ENCODE data around the gene TRPC4AP.
"Not testable (repeated sequence)": the region's sequence is repeated elsewhere in the genome, so short reads cannot be mapped to it uniquely, and the experiment has no call there.

TRPC4AP gene

GRCh38 chr20:35080348-35080642 is 12.3 kb downstream of the TRPC4AP start:
- H3K9me3 ChIP-seq (ENCODE audit: control insufficient read depth, low read length); H3K4me3 ChIP-seq (ENCODE audit: insufficient read depth, low read depth, low read length, poor library complexity, severe bottlenecking); H3K4me1 ChIP-seq (ENCODE audit: control insufficient read depth, insufficient read depth, low read length, poor library complexity, severe bottlenecking); H3K27me3 ChIP-seq (replicated peaks; ENCODE audit: control insufficient read depth, insufficient read depth, low read length, poor library complexity, severe bottlenecking); H3K27ac ChIP-seq (ENCODE audit: insufficient read depth, low read length, poor library complexity, severe bottlenecking); DNase-seq: not testable (repeated sequence)
- peaks cover 12% of the 10 kb centered on the region for H3K36me3 ChIP-seq (ENCODE audit: control insufficient read depth, insufficient read depth, low read length)

DNA sequence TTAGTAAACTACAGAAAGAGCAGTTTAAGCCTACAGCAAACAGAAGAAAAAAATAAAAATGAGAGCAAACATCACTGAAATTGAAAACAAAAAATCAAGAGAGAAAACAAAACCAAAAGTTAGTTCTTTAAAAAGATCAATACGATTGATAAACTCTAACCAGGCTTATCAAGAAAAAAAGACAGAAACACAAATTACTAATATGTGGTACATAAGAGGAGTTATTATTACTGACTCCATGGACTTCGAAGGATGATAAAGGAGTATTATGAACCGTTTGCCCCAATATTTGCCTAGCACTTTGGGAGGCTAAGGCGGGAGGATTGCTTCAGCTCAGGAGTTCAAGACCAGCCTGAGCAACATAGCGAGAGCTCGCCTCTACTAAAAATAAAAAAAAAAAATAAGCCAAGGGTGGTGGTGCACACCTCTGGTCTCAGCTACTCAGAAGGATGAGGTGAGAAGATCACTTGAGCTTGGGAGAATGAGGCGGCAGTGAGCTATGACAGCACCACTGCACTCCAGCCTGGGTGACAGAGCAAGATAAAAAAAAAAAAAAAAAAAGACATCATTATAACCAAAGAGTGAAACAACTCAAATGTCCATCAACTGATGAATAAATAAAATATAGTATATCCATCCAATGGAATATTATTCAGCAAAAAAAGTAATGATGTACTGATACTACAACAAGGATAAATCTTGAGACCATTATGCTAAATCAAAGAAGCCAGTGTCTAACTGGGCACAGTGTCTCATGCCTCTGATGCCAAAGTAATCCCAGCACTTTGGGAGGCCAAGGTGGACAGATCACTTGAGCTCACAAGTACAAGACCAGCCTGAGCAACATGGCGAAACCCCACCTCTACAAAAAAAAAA is 12.9 kb downstream of the TRPC4AP start:
- no peak for DNase-seq
- H3K4me1 ChIP-seq (ENCODE audit: control insufficient read depth, insufficient read depth, low read length, poor library complexity, severe bottlenecking) = peaks cover 7% of the 10 kb centered on the region
- H3K9me3 ChIP-seq (ENCODE audit: control insufficient read depth, low read length) = no peaks in the 10 kb centered on the region
- no peak overlapping the region for H3K27ac ChIP-seq (ENCODE audit: insufficient read depth, low read length, poor library complexity, severe bottlenecking)
- H3K27me3 ChIP-seq (replicated peaks; ENCODE audit: control insufficient read depth, insufficient read depth, low read length, poor library complexity, severe bottlenecking) = no peaks in the 10 kb centered on the region
- no peak overlapping the region for H3K4me3 ChIP-seq (ENCODE audit: insufficient read depth, low read depth, low read length, poor library complexity, severe bottlenecking)
- peaks cover 12% of the 10 kb centered on the region for H3K36me3 ChIP-seq (ENCODE audit: control insufficient read depth, insufficient read depth, low read length)

GRCh38 chr20:35077872-35078271 is 14.7 kb downstream of the TRPC4AP start:
- H3K27ac ChIP-seq (ENCODE audit: insufficient read depth, low read length, poor library complexity, severe bottlenecking) = no peak overlapping the region

DNA sequence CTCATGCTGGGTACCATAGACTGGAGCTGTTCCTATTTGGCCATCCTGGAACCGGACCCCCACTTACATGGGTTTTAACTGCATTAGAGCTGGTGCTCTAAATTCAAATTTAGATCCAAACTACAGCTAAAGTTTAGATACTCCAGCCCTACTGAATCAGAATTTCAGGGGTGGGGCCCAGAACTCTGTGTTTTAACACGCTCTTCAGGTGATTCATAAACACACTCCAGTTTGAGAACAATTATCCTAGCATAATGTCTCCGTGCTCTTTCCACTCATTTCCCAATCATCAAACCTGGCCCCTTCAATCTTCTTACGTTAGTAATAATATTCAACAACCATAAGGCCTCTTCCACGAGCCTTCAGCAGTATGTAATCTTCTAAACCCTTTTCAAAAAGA is 15.3 kb downstream of the TRPC4AP start:
- Histone ChIP-seq H3K4me3 (ENCODE audit: insufficient read depth, low read depth, low read length, poor library complexity, severe bottlenecking) (no peak overlapping the region), H3K9me3 (ENCODE audit: control insufficient read depth, low read length) (no peaks in the 10 kb centered on the region), H3K36me3 (ENCODE audit: control insufficient read depth, insufficient read depth, low read length) (peaks cover 12% of the 10 kb centered on the region), H3K4me1 (ENCODE audit: control insufficient read depth, insufficient read depth, low read length, poor library complexity, severe bottlenecking) (peaks cover 7% of the 10 kb centered on the region), H3K27ac (ENCODE audit: insufficient read depth, low read length, poor library complexity, severe bottlenecking) (no peak overlapping the region), H3K27me3 (replicated peaks; ENCODE audit: control insufficient read depth, insufficient read depth, low read length, poor library complexity, severe bottlenecking) (no peaks in the 10 kb centered on the region)
- no peak for DNase-seq

More at GRCh38 chr20:35077872-35078271, 14.7 kb downstream of the TRPC4AP start:
- H3K27me3 ChIP-seq (replicated peaks; ENCODE audit: control insufficient read depth, insufficient read depth, low read length, poor library complexity, severe bottlenecking) = no peaks in the 10 kb centered on the region
- no peak overlapping the region for H3K4me3 ChIP-seq (ENCODE audit: insufficient read depth, low read depth, low read length, poor library complexity, severe bottlenecking)
- peaks cover 12% of the 10 kb centered on the region for H3K36me3 ChIP-seq (ENCODE audit: control insufficient read depth, insufficient read depth, low read length)
- H3K9me3 ChIP-seq (ENCODE audit: control insufficient read depth, low read length) = no peaks in the 10 kb centered on the region
- no peak for DNase-seq
- peaks cover 7% of the 10 kb centered on the region for H3K4me1 ChIP-seq (ENCODE audit: control insufficient read depth, insufficient read depth, low read length, poor library complexity, severe bottlenecking)

GRCh38 chr20:35071436-35072153 is 21.0 kb downstream of the TRPC4AP start:
- not testable (repeated sequence) for H3K4me1 ChIP-seq (ENCODE audit: control insufficient read depth, insufficient read depth, low read length, poor library complexity, severe bottlenecking); H3K4me3 ChIP-seq (ENCODE audit: insufficient read depth, low read depth, low read length, poor library complexity, severe bottlenecking); H3K27ac ChIP-seq (ENCODE audit: insufficient read depth, low read length, poor library complexity, severe bottlenecking); H3K36me3 ChIP-seq (ENCODE audit: control insufficient read depth, insufficient read depth, low read length); H3K27me3 ChIP-seq (replicated peaks; ENCODE audit: control insufficient read depth, insufficient read depth, low read length, poor library complexity, severe bottlenecking); DNase-seq; H3K9me3 ChIP-seq (ENCODE audit: control insufficient read depth, low read length)

- no peak overlapping the region for H3K4me3 ChIP-seq (ENCODE audit: insufficient read depth, low read depth, low read length, poor library complexity, severe bottlenecking)
- H3K27ac ChIP-seq (ENCODE audit: insufficient read depth, low read length, poor library complexity, severe bottlenecking) = no peak overlapping the region
- H3K9me3 ChIP-seq (ENCODE audit: control insufficient read depth, low read length) = no peaks in the 10 kb centered on the region
- no peaks in the 10 kb centered on the region for H3K27me3 ChIP-seq (replicated peaks; ENCODE audit: control insufficient read depth, insufficient read depth, low read length, poor library complexity, severe bottlenecking)
- H3K4me1 ChIP-seq (ENCODE audit: control insufficient read depth, insufficient read depth, low read length, poor library complexity, severe bottlenecking) = peaks cover 7% of the 10 kb centered on the region
- DNase-seq = no peak
- H3K36me3 ChIP-seq (ENCODE audit: control insufficient read depth, insufficient read depth, low read length) = peaks cover 14% of the 10 kb centered on the region
Measured at GRCh38 chr20:35066194-35066593, 26.4 kb downstream of the TRPC4AP start.

DNA sequence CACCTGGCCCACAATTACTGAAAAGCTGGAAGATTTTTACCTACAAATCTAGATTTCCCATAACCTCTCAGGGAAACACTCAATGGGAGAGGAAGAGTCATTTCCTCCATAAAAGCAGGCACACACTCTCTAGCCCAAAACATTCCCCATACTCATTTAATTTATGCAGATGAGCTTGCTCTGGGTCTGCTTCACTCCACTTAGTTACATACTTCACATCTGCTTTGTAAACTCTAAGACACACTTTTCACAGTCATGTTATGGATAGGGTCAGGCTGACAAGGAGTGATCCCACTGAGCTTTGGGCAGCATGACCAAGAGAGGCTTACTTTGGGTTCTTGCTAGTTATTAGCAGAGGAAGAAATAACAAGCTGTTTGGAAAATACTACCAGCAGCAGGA is 27.4 kb downstream of the TRPC4AP start:
- Histone ChIP-seq H3K36me3 (ENCODE audit: control insufficient read depth, insufficient read depth, low read length) (peaks cover 14% of the 10 kb centered on the region), H3K27me3 (replicated peaks; ENCODE audit: control insufficient read depth, insufficient read depth, low read length, poor library complexity, severe bottlenecking) (no peaks in the 10 kb centered on the region), H3K27ac (ENCODE audit: insufficient read depth, low read length, poor library complexity, severe bottlenecking) (no peak overlapping the region), H3K4me1 (ENCODE audit: control insufficient read depth, insufficient read depth, low read length, poor library complexity, severe bottlenecking) (peaks cover 7% of the 10 kb centered on the region), H3K4me3 (ENCODE audit: insufficient read depth, low read depth, low read length, poor library complexity, severe bottlenecking) (no peak overlapping the region), H3K9me3 (ENCODE audit: control insufficient read depth, low read length) (no peaks in the 10 kb centered on the region)
- no peak for DNase-seq

DNA sequence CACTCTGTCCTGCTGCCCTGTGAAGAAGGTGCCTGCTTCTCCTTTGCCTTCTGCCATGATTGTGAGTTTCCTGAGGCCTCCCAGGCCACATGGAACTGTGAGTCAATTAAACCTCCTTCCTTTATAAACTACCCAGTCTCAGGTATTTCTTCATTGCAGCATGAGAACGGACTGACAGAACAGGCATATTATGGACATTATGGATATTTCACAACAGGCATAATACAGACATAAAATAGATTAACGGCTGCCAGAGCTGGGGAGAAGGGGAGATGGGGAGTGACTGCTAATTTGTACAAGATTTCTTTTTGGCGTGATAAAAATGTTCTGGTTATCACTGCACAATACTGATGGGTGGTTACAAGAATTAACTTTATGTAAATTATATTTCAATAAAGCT is 29.4 kb downstream of the TRPC4AP start:
- Histone ChIP-seq H3K36me3 (ENCODE audit: control insufficient read depth, insufficient read depth, low read length) (peaks cover 8% of the 10 kb centered on the region), H3K4me3 (ENCODE audit: insufficient read depth, low read depth, low read length, poor library complexity, severe bottlenecking) (no peak overlapping the region), H3K27ac (ENCODE audit: insufficient read depth, low read length, poor library complexity, severe bottlenecking) (no peak overlapping the region), H3K9me3 (ENCODE audit: control insufficient read depth, low read length) (no peaks in the 10 kb centered on the region), H3K4me1 (ENCODE audit: control insufficient read depth, insufficient read depth, low read length, poor library complexity, severe bottlenecking) (peaks cover 7% of the 10 kb centered on the region), H3K27me3 (replicated peaks; ENCODE audit: control insufficient read depth, insufficient read depth, low read length, poor library complexity, severe bottlenecking) (no peaks in the 10 kb centered on the region)
- no peak for DNase-seq

DNA sequence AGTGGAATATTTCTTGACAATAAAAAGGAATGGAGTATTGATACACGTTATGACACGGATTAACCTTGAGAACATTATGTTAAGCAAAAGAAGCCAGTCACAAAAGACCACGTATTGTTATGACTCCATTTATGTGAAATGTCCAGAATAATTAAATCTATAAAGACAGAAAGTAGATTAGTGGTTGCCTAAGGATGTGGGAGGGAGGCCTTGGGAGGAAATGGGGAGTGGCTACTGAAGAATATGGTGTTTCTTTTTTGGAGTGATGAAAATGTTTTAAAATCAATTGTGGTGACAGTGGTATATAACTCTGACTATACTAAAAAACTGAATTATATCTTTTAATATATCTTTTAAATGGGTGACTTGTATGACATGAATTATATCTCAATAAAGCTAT is 30.1 kb downstream of the TRPC4AP start:
- peaks cover 7% of the 10 kb centered on the region for H3K4me1 ChIP-seq (ENCODE audit: control insufficient read depth, insufficient read depth, low read length, poor library complexity, severe bottlenecking)
- H3K27me3 ChIP-seq (replicated peaks; ENCODE audit: control insufficient read depth, insufficient read depth, low read length, poor library complexity, severe bottlenecking) = no peaks in the 10 kb centered on the region
- peaks cover 6% of the 10 kb centered on the region for H3K36me3 ChIP-seq (ENCODE audit: control insufficient read depth, insufficient read depth, low read length)
- H3K27ac ChIP-seq (ENCODE audit: insufficient read depth, low read length, poor library complexity, severe bottlenecking) = no peak overlapping the region
- no peak overlapping the region for H3K4me3 ChIP-seq (ENCODE audit: insufficient read depth, low read depth, low read length, poor library complexity, severe bottlenecking)
- no peak for DNase-seq
- no peaks in the 10 kb centered on the region for H3K9me3 ChIP-seq (ENCODE audit: control insufficient read depth, low read length)

- no peak for DNase-seq
- Histone ChIP-seq H3K4me3 (ENCODE audit: insufficient read depth, low read depth, low read length, poor library complexity, severe bottlenecking) (no peak overlapping the region), H3K27ac (ENCODE audit: insufficient read depth, low read length, poor library complexity, severe bottlenecking) (no peak overlapping the region), H3K36me3 (ENCODE audit: control insufficient read depth, insufficient read depth, low read length) (peaks cover under 1% of the 10 kb centered on the region), H3K27me3 (replicated peaks; ENCODE audit: control insufficient read depth, insufficient read depth, low read length, poor library complexity, severe bottlenecking) (no peaks in the 10 kb centered on the region), H3K4me1 (ENCODE audit: control insufficient read depth, insufficient read depth, low read length, poor library complexity, severe bottlenecking) (peaks cover 7% of the 10 kb centered on the region), H3K9me3 (ENCODE audit: control insufficient read depth, low read length) (no peaks in the 10 kb centered on the region)
Measured at GRCh38 chr20:35060168-35060567, 32.4 kb downstream of the TRPC4AP start.
